Stomach smooth muscle (tissue), 2 donors: ENCODE measurements around the gene TRAPPC5.

Source experiments
- H3K27ac ChIP-seq: one replicate; pipeline ENCODE4 v1.7.0; 2013; ENCODE audit warnings: mild to moderate bottlenecking, low read length, inconsistent platforms
- H3K27me3 ChIP-seq, 2 donors: one replicate each; pipeline ENCODE4 v1.7.0; 2013; ENCODE audit warnings: low read length in 2 of 2; ENCODE audit not compliant: insufficient read depth in 2 of 2, control insufficient read depth in 1 of 2
- H3K36me3 ChIP-seq, 2 donors: one replicate each; pipeline ENCODE4 v1.7.0; 2013; ENCODE audit warnings: low read length in 2 of 2; ENCODE audit not compliant: control insufficient read depth in 2 of 2, insufficient read depth in 2 of 2
- H3K4me1 ChIP-seq: one replicate; pipeline ENCODE4 v1.7.0; 2013; ENCODE audit warnings: low read length; ENCODE audit not compliant: control insufficient read depth, insufficient read depth
- H3K4me3 ChIP-seq, 2 donors: one replicate each; pipeline ENCODE4 v1.7.0; 2013; ENCODE audit warnings: low read length in 2 of 2
- H3K9ac ChIP-seq, 2 donors: one replicate each; pipeline ENCODE4 v1.7.0; 2013; ENCODE audit warnings: low read length in 2 of 2, mild to moderate bottlenecking in 1 of 2
- H3K9me3 ChIP-seq, 2 donors: one replicate each; pipeline ENCODE4 v1.7.0; 2013; ENCODE audit warnings: low read length in 2 of 2; ENCODE audit not compliant: control insufficient read depth in 2 of 2
- donor health status: healthy.
- donor health status: Pancreatic carcinoma.

TRAPPC5 gene

GRCh38 chr19:7677669-7678311 lies 2.8 kb upstream of the TRAPPC5 start:
- H3K4me1 ChIP-seq = peaks cover 13% of the 10 kb centered on the region
- no peak overlapping the region for H3K9ac ChIP-seq
- H3K4me3 ChIP-seq = no peak overlapping the region
- no peak overlapping the region for H3K27ac ChIP-seq
- H3K36me3 ChIP-seq = peaks cover 3 to 4% of the 10 kb centered on the region in 2 donors
- H3K27me3 ChIP-seq = peaks cover 24% of the 10 kb centered on the region in 2 donors
- no peaks in the 10 kb centered on the region for H3K9me3 ChIP-seq

GRCh38 chr19:7678971-7679751 lies 1.5 kb upstream of the TRAPPC5 start:
- no peak overlapping the region for H3K27ac ChIP-seq
- peaks cover 20 to 24% of the 10 kb centered on the region in 2 donors for H3K27me3 ChIP-seq
- no peak overlapping the region for H3K9ac ChIP-seq
- peaks cover 3 to 12% of the 10 kb centered on the region in 2 donors for H3K36me3 ChIP-seq
- no peaks in the 10 kb centered on the region for H3K9me3 ChIP-seq
- H3K4me3 ChIP-seq = no peak overlapping the region
- peaks cover 13% of the 10 kb centered on the region for H3K4me1 ChIP-seq

GRCh38 chr19:7679771-7680605 lies 645 bp upstream of the TRAPPC5 start:
- H3K27ac ChIP-seq = no peak overlapping the region
- H3K9me3 ChIP-seq = no peaks in the 10 kb centered on the region
- peaks cover 20 to 24% of the 10 kb centered on the region in 2 donors for H3K27me3 ChIP-seq
- H3K4me3 ChIP-seq = peak overlapping the region; percentile 82 to 98
- peaks cover 13% of the 10 kb centered on the region for H3K4me1 ChIP-seq
- H3K36me3 ChIP-seq = peaks cover 3 to 12% of the 10 kb centered on the region in 2 donors
- peak overlapping the region; percentile 42 to 94 for H3K9ac ChIP-seq

GRCh38 chr19:7681340-7682174 lies 924 bp downstream of the TRAPPC5 start:
- Histone ChIP-seq H3K4me3 (peak overlapping the region; percentile 82 to 98), H3K9ac (peak overlapping the region; percentile 84 to 94), H3K9me3 (no peaks in the 10 kb centered on the region), H3K27ac (peak overlapping the region; percentile 53), H3K4me1 (peaks cover 13% of the 10 kb centered on the region), H3K36me3 (peaks cover 3 to 12% of the 10 kb centered on the region in 2 donors), H3K27me3 (peaks cover 18 to 22% of the 10 kb centered on the region in 2 donors)

GRCh38 chr19:7682175-7682855 lies 1.7 kb downstream of the TRAPPC5 start:
- peaks cover 13% of the 10 kb centered on the region for H3K4me1 ChIP-seq
- no peaks in the 10 kb centered on the region for H3K9me3 ChIP-seq
- peaks cover 3 to 12% of the 10 kb centered on the region in 2 donors for H3K36me3 ChIP-seq
- H3K4me3 ChIP-seq = peak overlapping the region; percentile 82 to 98
- H3K27ac ChIP-seq = no peak overlapping the region
- peak overlapping the region in 1 of 2 donors; percentile 94 for H3K9ac ChIP-seq
- H3K27me3 ChIP-seq = peaks cover 14 to 18% of the 10 kb centered on the region in 2 donors

GRCh38 chr19:7685546-7686445 lies 5.2 kb downstream of the TRAPPC5 start:
- no peak overlapping the region for H3K9ac ChIP-seq

GRCh38 chr19:7687177-7687576 lies 6.5 kb downstream of the TRAPPC5 start:
- peaks cover 3 to 12% of the 10 kb centered on the region in 2 donors for H3K36me3 ChIP-seq
- H3K27me3 ChIP-seq = peaks cover 11 to 12% of the 10 kb centered on the region in 2 donors
- H3K4me1 ChIP-seq = peaks cover 2% of the 10 kb centered on the region
- no peak overlapping the region for H3K4me3 ChIP-seq
- H3K27ac ChIP-seq = no peak overlapping the region
- no peaks in the 10 kb centered on the region for H3K9me3 ChIP-seq
- H3K9ac ChIP-seq = no peak overlapping the region

More at GRCh38 chr19:7685546-7686445, 5.2 kb downstream of the TRAPPC5 start:
- H3K27me3 ChIP-seq = peaks cover 4 to 11% of the 10 kb centered on the region in 2 donors
- peaks cover 9% of the 10 kb centered on the region for H3K4me1 ChIP-seq
- peaks cover 3 to 12% of the 10 kb centered on the region in 2 donors for H3K36me3 ChIP-seq
- no peak overlapping the region for H3K4me3 ChIP-seq
- no peaks in the 10 kb centered on the region for H3K9me3 ChIP-seq
- H3K27ac ChIP-seq = no peak overlapping the region

GRCh38 chr19:7689165-7689564 lies 8.5 kb downstream of the TRAPPC5 start:
- no peaks in the 10 kb centered on the region for H3K9me3 ChIP-seq
- no peak overlapping the region for H3K9ac ChIP-seq

GRCh38 chr19:7690779-7691258 lies 10.2 kb downstream of the TRAPPC5 start:
- H3K27ac ChIP-seq = no peak overlapping the region
- peaks cover 12 to 19% of the 10 kb centered on the region in 2 donors for H3K27me3 ChIP-seq
- no peaks in the 10 kb centered on the region for H3K36me3 ChIP-seq
- no peaks in the 10 kb centered on the region for H3K4me1 ChIP-seq
- no peak overlapping the region for H3K9ac ChIP-seq
- no peaks in the 10 kb centered on the region for H3K9me3 ChIP-seq
- no peak overlapping the region for H3K4me3 ChIP-seq

More at GRCh38 chr19:7689165-7689564, 8.5 kb downstream of the TRAPPC5 start:
- H3K36me3 ChIP-seq = no peaks in the 10 kb centered on the region
- H3K27me3 ChIP-seq = peaks cover 12 to 19% of the 10 kb centered on the region in 2 donors
- H3K4me3 ChIP-seq = no peak overlapping the region
- H3K4me1 ChIP-seq = no peaks in the 10 kb centered on the region
- no peak overlapping the region for H3K27ac ChIP-seq
